OCI-LY7 (cell line): ENCODE results near the gene TMEM151B.

Experiments used
- CTCF ChIP-seq: fragments of 200-600 bp; sonication (generic); conservative IDR thresholded peaks from 2 replicates; pipeline ENCODE4 v1.5.1; 2014; ENCODE audit warnings: mild to moderate bottlenecking, antibody characterized with exemption, low read length, moderate library complexity, mixed read lengths
- EZH2phosphoT487 ChIP-seq: fragments of 200-600 bp; sonication (generic); IDR thresholded peaks from 2 replicates; pipeline ENCODE4 v1.6.1; 2018; ENCODE audit warnings: low read depth, borderline replicate concordance, mild to moderate bottlenecking, mixed run types, antibody characterized with exemption, low read length, moderate library complexity, mixed read lengths

GRCh38 chr6:44251576-44252524 is 18.4 kb upstream of the TMEM151B start:
- TF ChIP-seq CTCF, result no peak
- no peak for TF ChIP-seq EZH2phosphoT487
